ENCODE measurements around the gene MRPL28.
A peak's percentile ranks its signal among the peaks of the same experiment; 100 is the strongest.
"Not testable (repeated sequence)": the region's sequence is repeated elsewhere in the genome, so short reads cannot be mapped to it uniquely, and the experiment has no call there.

MRPL28 gene

GRCh38 chr16:379183-379960 lies 9.0 kb upstream of the MRPL28 start:
- Histone ChIP-seq H3K27ac (peak overlapping the region; percentile 46), H3K9ac (no peak overlapping the region), H3K4me1 (peaks cover 18% of the 10 kb centered on the region), H3K9me3 (ENCODE audit: control insufficient read depth, low read length) (no peaks in the 10 kb centered on the region), H3K79me2 (peaks cover 5% of the 10 kb centered on the region), H2AFZ (peak overlapping the region; percentile 39), H3K36me3 (ENCODE audit: control insufficient read depth, insufficient read depth, low read length) (no peaks in the 10 kb centered on the region), H3K4me2 (ENCODE audit: low read length) (peak overlapping the region; percentile 63), H3K27me3 (ENCODE audit: control insufficient read depth, insufficient read depth, low read length) (no peaks in the 10 kb centered on the region), H3K4me3 (ENCODE audit: low read depth, low read length) (peak overlapping the region; percentile 22)
- no peak for TF ChIP-seq CTCF (IDR thresholded peaks at IDR 0.05)

- H3K27me3 ChIP-seq (ENCODE audit: control insufficient read depth, insufficient read depth, low read length): no peaks in the 10 kb centered on the region
- no peak overlapping the region for H3K9ac ChIP-seq
- peaks cover 5% of the 10 kb centered on the region for H3K79me2 ChIP-seq
- H3K27ac ChIP-seq: no peak overlapping the region
- peak overlapping the region; percentile 22 for H3K4me3 ChIP-seq (ENCODE audit: low read depth, low read length)
- no peaks in the 10 kb centered on the region for H3K9me3 ChIP-seq (ENCODE audit: control insufficient read depth, low read length)
- no peak for TF ChIP-seq CTCF (IDR thresholded peaks at IDR 0.05)
- peak overlapping the region; percentile 62 for H3K4me2 ChIP-seq (ENCODE audit: low read length)
- H3K36me3 ChIP-seq (ENCODE audit: control insufficient read depth, insufficient read depth, low read length): no peaks in the 10 kb centered on the region
- peaks cover 18% of the 10 kb centered on the region for H3K4me1 ChIP-seq
- H2AFZ ChIP-seq: peak overlapping the region; percentile 39
Observed at GRCh38 chr16:378821-379182, 8.5 kb upstream of the MRPL28 start.

- not testable (repeated sequence) for H3K79me2 ChIP-seq; H3K36me3 ChIP-seq (ENCODE audit: control insufficient read depth, insufficient read depth, low read length); H3K9ac ChIP-seq; H3K9me3 ChIP-seq (ENCODE audit: control insufficient read depth, low read length); H3K27ac ChIP-seq; H3K4me2 ChIP-seq (ENCODE audit: low read length); H2AFZ ChIP-seq; H3K27me3 ChIP-seq (ENCODE audit: control insufficient read depth, insufficient read depth, low read length); H3K4me3 ChIP-seq (ENCODE audit: low read depth, low read length)
- H3K4me1 ChIP-seq: peaks cover 14% of the 10 kb centered on the region
Observed at GRCh38 chr16:378113-378820, 7.9 kb upstream of the MRPL28 start.

- H3K27ac ChIP-seq: no peak overlapping the region
- no peak overlapping the region for H3K4me2 ChIP-seq (ENCODE audit: low read length)
- peaks cover 5% of the 10 kb centered on the region for H3K79me2 ChIP-seq
- H3K4me1 ChIP-seq: peaks cover 8% of the 10 kb centered on the region
- H2AFZ ChIP-seq: no peak overlapping the region
- H3K27me3 ChIP-seq (ENCODE audit: control insufficient read depth, insufficient read depth, low read length): no peaks in the 10 kb centered on the region
- no peak for TF ChIP-seq CTCF (IDR thresholded peaks at IDR 0.05)
- no peak overlapping the region for H3K9ac ChIP-seq
- H3K4me3 ChIP-seq (ENCODE audit: low read depth, low read length): no peak overlapping the region
- no peaks in the 10 kb centered on the region for H3K36me3 ChIP-seq (ENCODE audit: control insufficient read depth, insufficient read depth, low read length)
- no peaks in the 10 kb centered on the region for H3K9me3 ChIP-seq (ENCODE audit: control insufficient read depth, low read length)
Observed at GRCh38 chr16:377419-377951, 7.1 kb upstream of the MRPL28 start.

GRCh38 chr16:376817-377418 lies 6.6 kb upstream of the MRPL28 start:
- no peaks in the 10 kb centered on the region for H3K36me3 ChIP-seq (ENCODE audit: control insufficient read depth, insufficient read depth, low read length)
- H3K27ac ChIP-seq: no peak overlapping the region
- peaks cover 5% of the 10 kb centered on the region for H3K79me2 ChIP-seq
- no peak overlapping the region for H3K9ac ChIP-seq
- no peak overlapping the region for H3K4me2 ChIP-seq (ENCODE audit: low read length)
- no peak for TF ChIP-seq CTCF (IDR thresholded peaks at IDR 0.05)
- H3K9me3 ChIP-seq (ENCODE audit: control insufficient read depth, low read length): no peaks in the 10 kb centered on the region
- peaks cover 8% of the 10 kb centered on the region for H3K4me1 ChIP-seq
- no peak overlapping the region for H3K4me3 ChIP-seq (ENCODE audit: low read depth, low read length)
- no peaks in the 10 kb centered on the region for H3K27me3 ChIP-seq (ENCODE audit: control insufficient read depth, insufficient read depth, low read length)
- no peak overlapping the region for H2AFZ ChIP-seq
